Measurements from ENCODE around the gene BCAP29.

Gene BCAP29

GRCh38 chr7:107668296-107668695 is 88.2 kb downstream of the BCAP29 start:
- DNase-seq (ENCODE audit: low read depth), result no peak
